ENCODE measurements around the gene CKB.

CKB gene

DNA sequence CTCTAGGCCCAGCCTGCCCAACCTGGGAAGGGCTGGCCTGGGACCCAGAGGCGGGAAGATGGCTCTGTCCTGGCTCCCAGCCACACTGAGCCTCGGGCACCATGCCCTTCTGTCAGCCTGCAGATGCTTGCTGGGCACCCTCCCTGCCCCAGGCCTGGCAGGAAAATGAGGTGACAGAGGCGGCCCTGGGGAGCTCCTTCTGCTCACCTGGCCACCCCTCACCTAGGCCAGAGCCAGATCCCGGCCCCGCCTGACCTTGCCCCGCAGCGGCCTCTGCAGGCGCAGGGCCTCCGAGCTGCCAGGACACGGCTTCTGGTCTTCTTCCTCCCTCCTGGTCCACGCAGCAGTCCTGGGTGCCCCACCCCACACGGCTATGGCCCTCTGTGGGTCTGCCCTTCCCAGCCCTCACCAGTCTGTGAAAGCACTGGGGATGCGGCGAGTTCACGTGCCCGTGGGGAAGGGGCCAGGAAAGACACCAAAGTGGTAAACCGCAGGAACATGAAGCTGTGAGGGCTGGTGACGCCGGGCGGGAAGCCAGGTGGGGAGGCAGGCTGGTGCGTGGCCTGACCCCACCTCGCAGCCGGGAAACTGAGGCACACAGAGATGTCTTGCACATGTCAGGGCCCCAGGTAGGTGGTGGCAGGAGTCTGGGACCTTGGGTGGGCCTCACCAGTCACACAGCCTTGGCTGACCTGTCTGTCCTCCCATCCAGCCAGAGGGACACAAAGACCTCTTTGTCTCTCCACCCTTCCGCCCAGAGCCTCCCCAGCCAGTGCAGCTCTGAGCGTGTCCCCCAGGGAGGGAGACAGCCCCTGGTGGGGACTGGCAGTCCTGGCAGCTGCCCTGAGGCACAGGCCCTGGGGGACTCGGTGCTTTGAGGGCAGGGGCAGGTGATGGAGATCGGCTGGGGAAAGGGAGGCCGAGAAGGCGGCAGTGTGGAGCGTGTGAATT lies 27.0 kb upstream of the CKB start:
- FAIRE-seq: no peak

- FAIRE-seq: no peak
These were observed 26.1 kb upstream of the CKB start for GRCh38 chr14:103548463-103549351.

- FAIRE-seq: no peak
These were observed 25.4 kb upstream of the CKB start for GRCh38 chr14:103547941-103548462.

DNA sequence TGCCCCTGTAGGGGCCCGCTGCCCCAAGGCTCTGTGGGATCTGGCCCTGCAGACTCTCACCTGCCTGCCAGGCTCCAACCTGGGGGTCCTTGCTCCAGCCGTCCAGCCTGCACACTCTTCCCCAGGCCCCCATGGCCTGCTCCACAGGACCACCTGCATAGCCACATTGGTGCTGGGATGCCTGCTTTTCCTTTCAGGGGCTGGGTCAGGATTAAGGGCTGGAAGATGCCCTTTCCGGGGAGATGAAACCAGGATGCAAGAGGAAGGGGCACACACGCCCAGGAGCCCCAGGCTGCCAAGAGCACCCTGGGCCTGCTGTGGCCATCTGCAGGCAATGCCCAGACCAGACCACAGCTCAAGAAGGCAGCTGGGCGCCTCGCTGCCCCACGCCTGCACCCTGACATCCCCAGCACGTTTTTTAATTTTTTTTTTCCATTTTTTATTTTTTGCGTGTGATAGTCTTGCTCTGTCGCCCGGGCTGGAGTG lies 24.9 kb upstream of the CKB start:
- no peak for FAIRE-seq

GRCh38 chr14:103546652-103547454 lies 24.2 kb upstream of the CKB start:
- no peak for FAIRE-seq

DNA sequence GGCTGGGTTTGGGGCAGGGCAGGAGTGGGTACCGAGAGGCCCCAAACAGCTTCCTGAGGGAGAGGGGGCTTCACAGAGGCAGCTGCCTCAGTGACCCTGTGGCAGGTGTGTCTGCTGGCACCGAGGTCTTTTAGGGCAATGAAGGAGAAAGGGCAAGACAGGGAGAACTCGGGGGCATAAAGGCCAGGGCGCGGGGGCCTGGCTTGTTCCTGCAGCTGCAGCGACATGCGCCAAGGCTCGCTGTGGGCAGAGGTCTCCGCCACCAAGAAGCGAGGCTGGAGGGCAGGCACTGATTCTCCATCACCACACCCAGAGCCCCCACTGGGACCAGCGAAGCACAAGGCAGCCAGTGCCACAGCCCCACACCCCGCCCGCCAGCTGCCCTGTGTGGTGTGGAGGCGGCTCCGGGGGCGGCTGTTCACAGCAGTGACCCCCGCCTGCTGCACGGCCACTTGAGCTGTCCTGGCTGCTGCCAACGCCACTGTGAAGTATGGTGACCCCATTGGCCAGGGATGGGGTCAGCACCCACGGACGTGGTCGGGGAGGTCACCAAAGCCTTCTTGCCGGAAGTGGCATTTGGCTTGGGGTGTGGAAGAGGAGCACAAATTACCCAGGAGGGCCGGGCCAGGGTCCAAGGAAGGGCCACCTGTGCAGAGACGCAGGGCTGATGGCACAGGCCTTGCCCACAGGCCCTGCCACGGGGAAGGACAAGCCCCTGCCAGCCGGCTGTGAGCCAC lies 23.5 kb upstream of the CKB start:
- FAIRE-seq: no peak

DNA sequence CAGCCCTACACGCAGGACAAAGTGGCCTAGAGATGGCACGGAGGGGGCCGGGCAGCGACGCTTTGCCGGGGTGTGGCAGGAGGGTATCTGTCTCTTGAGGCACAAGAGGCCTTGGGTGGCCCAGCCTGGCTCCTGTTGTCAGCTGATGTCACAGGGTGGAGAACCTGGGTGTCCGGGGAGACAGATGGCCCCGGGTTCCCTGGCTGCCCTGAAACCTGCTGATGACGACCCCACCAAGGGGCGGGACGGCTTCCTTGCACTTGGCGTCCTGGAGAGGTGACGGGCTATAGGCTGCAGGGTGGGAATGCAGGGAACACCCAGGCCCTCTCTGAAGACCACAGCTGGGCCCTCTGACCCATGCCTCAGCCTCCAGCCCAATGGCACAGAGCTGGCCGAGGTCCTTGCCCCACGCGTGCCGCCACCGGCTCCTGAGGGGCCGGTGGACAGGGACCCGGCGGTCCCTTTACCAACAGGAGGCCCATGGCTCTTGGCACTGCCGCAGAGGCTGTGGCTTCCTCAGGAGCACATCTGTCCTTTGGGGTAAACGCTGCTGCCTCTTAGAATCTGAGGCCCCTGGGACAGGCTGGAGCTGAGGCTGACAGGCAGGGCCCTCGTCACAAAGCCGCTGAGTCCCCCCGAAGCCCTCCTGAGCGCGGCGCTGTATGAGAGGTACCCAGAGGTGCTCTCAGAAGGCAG lies 22.7 kb upstream of the CKB start:
- no peak for FAIRE-seq

GRCh38 chr14:103544388-103545218 lies 22.0 kb upstream of the CKB start:
- FAIRE-seq: no peak

- no peak for FAIRE-seq
These were observed 21.2 kb upstream of the CKB start for GRCh38 chr14:103543721-103544387.

GRCh38 chr14:103543140-103543539 lies 20.5 kb upstream of the CKB start:
- no peak for FAIRE-seq

GRCh38 chr14:103542605-103543088 lies 20.0 kb upstream of the CKB start:
- no peak for FAIRE-seq

DNA sequence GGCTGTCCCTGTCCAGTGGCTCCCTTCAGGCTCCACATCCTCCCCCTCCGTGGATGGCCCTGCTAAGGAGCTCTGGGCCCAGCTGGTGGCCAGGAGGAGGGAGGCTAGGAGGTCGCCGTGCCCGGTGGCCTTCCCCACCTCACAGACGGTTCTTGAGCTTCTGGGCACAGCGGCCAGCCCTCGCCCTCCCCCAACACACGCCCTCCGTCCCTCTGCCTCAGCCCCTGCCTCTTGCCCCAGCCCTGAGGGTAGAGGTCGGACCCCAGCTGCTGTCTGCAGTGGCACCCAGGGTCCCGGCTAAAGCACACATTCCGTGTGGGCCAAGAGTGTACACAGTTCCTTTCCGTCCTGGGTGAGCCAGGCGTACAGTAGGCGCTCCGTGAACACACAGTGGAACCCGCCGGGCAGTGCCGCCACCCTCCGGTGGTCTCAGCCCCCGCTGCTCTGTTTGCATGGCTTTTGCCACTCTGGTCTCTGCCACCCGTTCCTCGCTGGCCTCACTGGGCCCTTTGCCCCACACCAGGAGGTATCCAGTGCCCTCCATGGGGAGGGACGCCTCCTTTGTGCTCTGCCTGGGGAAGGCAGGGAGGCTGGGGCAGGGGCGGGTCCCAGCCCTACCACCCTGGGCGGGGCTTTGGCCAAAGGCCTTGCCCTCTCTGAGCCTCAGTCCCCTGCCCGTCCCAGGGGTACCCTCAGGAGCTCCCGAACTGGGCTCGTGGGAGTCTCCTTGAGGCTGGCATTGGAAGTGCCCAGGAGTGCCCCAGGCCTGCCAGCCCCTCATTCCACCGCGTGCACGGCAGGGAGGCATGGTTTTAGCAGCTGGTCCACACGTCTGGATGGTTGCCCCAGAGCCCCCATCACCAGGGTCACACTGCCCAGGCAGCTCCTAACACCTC lies 19.3 kb upstream of the CKB start:
- FAIRE-seq: no peak

DNA sequence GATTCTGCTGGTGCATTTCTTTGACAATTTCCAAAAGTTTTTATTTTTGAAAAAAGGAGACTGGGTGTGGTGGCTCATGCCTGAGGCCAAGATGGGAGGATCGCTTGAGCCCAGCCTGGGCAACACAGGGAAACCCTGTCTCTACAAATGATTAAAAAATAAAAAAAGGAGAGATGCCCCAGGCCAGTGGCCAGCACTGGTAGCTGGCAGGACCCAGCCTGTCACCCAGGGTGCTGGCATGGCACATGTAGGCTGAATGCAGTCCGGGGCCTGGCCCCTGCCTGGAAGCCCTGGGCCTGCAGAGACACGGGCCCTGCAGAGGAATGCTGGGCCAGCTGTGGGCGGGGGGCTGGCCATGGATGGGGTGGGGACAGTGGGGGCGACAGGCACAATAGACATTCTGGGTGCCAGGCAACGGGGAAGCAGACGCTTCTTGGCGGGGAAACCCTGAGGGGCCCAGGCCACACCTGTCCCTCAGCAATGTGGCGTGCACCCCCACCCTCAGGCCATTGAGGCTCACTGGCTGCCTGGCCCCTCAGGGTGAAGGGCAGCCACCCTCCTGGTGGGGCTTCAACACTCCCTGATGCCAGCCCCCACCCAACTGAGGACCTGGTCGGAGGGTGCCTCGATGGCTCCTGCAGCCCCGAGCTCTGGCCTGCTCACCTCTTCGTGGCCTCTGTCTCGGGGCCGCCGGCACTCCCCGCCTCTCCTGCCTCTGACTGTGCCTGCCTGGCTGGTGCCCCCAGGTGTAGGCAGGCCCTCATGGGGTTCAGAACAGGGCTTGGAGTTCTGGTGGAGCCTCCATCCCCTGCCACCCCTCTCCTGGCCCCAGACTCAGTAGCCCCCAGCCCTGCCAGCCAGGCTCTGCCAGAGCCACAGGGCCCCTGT lies 18.4 kb upstream of the CKB start:
- FAIRE-seq: no peak

DNA sequence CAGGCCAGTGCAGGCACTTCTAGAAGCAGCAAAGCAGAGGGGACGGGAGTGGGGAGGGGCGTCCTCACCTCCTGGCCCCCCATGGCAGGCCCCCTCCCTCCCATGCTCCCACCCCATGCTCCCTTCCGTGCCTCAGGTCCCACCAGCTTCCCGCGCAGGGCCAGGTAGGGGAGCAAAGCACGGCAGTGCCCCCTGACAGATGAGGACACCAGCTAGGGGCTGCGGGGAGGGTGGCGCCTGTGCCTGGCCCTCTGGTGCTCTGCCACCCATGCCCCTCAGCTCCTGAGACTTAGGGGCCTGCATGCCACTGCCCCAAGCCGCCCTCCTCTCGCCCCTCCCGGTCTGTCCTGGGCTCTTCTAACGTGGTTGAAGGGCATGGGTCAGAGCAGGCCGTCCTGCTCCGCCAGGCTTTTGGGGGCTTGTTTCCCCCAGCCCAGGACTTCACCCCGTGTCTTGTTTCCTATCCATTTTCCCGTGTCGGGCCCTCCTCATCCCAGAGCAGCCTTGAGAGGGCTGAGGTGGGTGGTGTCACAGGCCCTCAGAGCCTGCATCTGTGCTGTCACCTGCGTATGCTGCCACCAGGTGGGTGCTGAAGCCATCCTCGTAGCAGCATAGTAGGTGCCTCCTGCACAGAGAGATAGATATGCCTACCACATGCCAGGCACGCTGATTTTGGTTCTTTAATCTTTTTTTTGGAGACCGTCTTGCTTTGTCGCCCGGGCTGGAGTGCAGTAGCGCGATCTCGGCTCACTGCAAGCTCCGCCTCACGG lies 16.6 kb upstream of the CKB start:
- FAIRE-seq: no peak

GRCh38 chr14:103538291-103539055 lies 15.8 kb upstream of the CKB start:
- FAIRE-seq: no peak

All from islet of Langerhans (tissue), 1 donor.